Measurements from ENCODE around the gene SPAG9.

SPAG9 gene

DNA sequence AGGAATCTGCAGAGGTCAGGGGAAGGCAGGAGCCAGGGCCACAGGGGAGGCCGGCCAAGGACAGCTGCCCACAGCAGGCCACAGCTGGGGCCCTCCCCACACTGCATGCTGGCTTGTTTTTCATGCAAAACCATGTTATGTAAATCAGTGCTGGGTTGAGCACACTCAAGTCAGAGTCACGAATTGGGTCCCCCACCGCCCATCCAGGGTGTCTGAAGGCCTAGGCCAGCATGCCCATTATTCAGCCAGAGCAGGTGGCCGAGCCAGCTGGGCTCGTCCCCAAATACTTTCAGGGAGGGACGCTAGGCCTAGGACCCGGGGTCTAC lies 203.3 kb downstream of the SPAG9 start:
- TF ChIP-seq GLI4 (tag by site-specific recombination; IDR thresholded peaks at IDR 0.05): no peak
- TF ChIP-seq KLF7 (tag by site-specific recombination; IDR thresholded peaks at IDR 0.05; ENCODE audit: borderline replicate concordance): no peak
- TF ChIP-seq ZNF561 (tag by site-specific recombination; IDR thresholded peaks at IDR 0.05; ENCODE audit: borderline replicate concordance): no peak
- TF ChIP-seq ZNF311 (tag by site-specific recombination; IDR thresholded peaks at IDR 0.05; ENCODE audit: borderline replicate concordance): no peak
- no peak for TF ChIP-seq ZEB2 (tag by site-specific recombination; IDR thresholded peaks at IDR 0.05)
- TF ChIP-seq ZFP3 (tag by site-specific recombination; IDR thresholded peaks at IDR 0.05; ENCODE audit: low read depth): no peak
- TF ChIP-seq ZNF138 (tag by site-specific recombination; IDR thresholded peaks at IDR 0.05; ENCODE audit: borderline replicate concordance): no peak
- Histone ChIP-seq H3K4me1 (ENCODE audit: control insufficient read depth, insufficient read depth, low read length) (peaks cover 2% of the 10 kb centered on the region; the same call in 1 of the 2 replicates), H3K27ac (ENCODE audit: extremely low read depth, low read depth, low read length) (no peak overlapping the region), H3K36me3 (ENCODE audit: control insufficient read depth in 2 of 2, insufficient read depth in 1 of 2, low read length in 2 of 2) (no peaks in the 10 kb centered on the region), H3K4me3 (ENCODE audit: low read depth, low read length) (no peak overlapping the region), H3K9me3 (ENCODE audit: control insufficient read depth, insufficient read depth, low read depth, low read length) (no peaks in the 10 kb centered on the region)
- ChIA-PET POLR2A (no interaction called here), CTCF (no interaction called here)

DNA sequence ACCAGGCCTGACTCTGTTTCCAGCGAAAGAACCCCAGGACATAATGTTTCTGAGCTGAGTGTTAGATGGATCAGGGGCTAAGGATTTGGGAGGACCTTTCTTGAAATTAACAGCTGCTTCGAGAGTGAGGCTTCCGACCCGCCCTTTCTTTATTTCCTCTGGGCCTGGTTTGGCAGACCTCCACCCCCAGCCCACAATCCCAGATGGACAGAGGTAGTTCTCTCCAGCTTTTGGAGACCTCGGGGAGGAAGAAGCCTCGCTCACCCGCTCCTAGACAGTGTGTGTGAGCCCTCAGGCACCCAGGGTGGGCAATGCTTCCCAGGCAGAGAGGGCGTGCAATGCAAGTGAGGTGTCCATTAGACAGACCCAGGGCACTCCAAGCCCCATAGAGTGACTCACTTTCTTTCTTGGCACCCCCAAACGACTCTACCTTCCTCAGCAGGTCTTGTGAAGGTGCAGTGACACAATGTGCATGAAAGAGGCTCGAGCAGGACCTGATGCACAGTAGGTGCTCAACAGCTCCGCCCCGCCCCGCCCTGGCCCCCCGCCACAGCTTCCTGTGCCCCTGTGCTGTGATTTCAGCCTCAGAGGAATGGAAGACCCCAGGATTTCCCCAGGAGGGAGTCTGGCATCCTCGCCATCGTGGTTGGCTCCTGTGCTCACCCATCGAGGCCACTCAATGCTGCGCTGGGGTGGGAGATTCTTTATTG lies 203.8 kb downstream of the SPAG9 start:
- no peaks in the 10 kb centered on the region for H3K36me3 ChIP-seq (ENCODE audit: control insufficient read depth in 2 of 2, insufficient read depth in 1 of 2, low read length in 2 of 2)
- H3K4me3 ChIP-seq (ENCODE audit: low read depth, low read length): no peak overlapping the region
- H3K4me1 ChIP-seq (ENCODE audit: control insufficient read depth, insufficient read depth, low read length): peaks cover 2% of the 10 kb centered on the region; the same call in 1 of the 2 replicates
- TF ChIP-seq, protein P1, sequence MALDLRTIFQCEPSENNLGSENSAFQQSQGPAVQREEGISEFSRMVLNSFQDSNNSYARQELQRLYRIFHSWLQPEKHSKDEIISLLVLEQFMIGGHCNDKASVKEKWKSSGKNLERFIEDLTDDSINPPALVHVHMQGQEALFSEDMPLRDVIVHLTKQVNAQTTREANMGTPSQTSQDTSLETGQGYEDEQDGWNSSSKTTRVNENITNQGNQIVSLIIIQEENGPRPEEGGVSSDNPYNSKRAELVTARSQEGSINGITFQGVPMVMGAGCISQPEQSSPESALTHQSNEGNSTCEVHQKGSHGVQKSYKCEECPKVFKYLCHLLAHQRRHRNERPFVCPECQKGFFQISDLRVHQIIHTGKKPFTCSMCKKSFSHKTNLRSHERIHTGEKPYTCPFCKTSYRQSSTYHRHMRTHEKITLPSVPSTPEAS (tag by site-specific recombination; IDR thresholded peaks at IDR 0.05): no peak
- 0 out of 2 replicates have a peak, but pooled peaks have one; percentile 41 for TF ChIP-seq ZIC2 (tag by site-specific recombination; IDR thresholded peaks at IDR 0.05)
- ChIA-PET POLR2A (interaction anchor here (4.3 kb wide), 1 partner anchor 51 kb away, joined by 24 read pairs; the partner anchor contains the start of gene TOB1), CTCF (interaction anchor here (0.8 to 1.2 kb wide), 2 partner anchors 61 to 67 kb away, joined by 3 to 4 read pairs; no protein-coding TSS in a partner anchor)
- no peaks in the 10 kb centered on the region for H3K9me3 ChIP-seq (ENCODE audit: control insufficient read depth, insufficient read depth, low read depth, low read length)
- no peak overlapping the region for H3K27ac ChIP-seq (ENCODE audit: extremely low read depth, low read depth, low read length)

DNA sequence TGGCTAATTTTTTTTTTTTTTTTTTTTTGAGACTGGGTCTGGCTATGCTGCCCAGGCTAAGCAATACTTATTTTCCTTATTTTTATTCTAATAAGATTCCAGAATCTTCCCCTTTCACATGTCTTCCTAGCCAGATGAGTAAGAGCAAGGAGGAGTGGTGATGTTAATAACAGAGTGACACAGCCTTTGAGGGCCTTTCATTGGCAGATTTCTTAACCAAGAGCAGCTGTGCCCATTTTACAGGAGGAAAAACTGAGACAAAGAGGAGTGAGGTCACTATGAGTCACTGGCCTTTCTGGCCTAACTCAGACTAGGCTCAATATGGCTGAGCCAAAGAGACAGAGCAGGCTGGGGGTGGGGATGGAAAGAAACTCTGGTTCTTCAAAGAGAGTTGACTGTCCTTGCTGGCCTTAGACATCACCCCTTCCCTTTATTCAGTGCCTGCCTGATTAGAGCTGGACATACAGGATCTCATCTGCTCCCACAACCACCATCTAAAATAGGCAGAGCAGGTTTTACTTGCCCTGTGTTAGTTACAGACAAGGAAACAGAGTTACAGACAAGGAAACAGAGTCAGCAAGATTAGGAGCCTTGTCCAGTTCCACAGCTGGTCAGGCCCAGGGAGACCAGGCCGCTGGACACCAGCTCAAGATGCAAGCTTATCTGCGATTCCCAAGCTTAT lies 204.5 kb downstream of the SPAG9 start:
- Histone ChIP-seq H3K4me1 (ENCODE audit: control insufficient read depth, insufficient read depth, low read length) (peaks cover 2% of the 10 kb centered on the region; the same call in 1 of the 2 replicates), H3K27ac (ENCODE audit: extremely low read depth, low read depth, low read length) (no peak overlapping the region), H3K9me3 (ENCODE audit: control insufficient read depth, insufficient read depth, low read depth, low read length) (no peaks in the 10 kb centered on the region), H3K36me3 (ENCODE audit: control insufficient read depth in 2 of 2, insufficient read depth in 1 of 2, low read length in 2 of 2) (no peaks in the 10 kb centered on the region), H3K4me3 (ENCODE audit: low read depth, low read length) (no peak overlapping the region)
- TF ChIP-seq ZNF121 (tag by site-specific recombination; IDR thresholded peaks at IDR 0.05): peak; percentile 91
- TF ChIP-seq, protein P2, sequence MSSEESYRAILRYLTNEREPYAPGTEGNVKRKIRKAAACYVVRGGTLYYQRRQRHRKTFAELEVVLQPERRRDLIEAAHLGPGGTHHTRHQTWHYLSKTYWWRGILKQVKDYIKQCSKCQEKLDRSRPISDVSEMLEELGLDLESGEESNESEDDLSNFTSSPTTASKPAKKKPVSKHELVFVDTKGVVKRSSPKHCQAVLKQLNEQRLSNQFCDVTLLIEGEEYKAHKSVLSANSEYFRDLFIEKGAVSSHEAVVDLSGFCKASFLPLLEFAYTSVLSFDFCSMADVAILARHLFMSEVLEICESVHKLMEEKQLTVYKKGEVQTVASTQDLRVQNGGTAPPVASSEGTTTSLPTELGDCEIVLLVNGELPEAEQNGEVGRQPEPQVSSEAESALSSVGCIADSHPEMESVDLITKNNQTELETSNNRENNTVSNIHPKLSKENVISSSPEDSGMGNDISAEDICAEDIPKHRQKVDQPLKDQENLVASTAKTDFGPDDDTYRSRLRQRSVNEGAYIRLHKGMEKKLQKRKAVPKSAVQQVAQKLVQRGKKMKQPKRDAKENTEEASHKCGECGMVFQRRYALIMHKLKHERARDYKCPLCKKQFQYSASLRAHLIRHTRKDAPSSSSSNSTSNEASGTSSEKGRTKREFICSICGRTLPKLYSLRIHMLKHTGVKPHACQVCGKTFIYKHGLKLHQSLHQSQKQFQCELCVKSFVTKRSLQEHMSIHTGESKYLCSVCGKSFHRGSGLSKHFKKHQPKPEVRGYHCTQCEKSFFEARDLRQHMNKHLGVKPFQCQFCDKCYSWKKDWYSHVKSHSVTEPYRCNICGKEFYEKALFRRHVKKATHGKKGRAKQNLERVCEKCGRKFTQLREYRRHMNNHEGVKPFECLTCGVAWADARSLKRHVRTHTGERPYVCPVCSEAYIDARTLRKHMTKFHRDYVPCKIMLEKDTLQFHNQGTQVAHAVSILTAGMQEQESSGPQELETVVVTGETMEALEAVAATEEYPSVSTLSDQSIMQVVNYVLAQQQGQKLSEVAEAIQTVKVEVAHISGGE (tag by site-specific recombination; conservative IDR thresholded peaks at IDR 0.05; ENCODE audit: low read depth): no peak
- ChIA-PET POLR2A (interaction anchor here (4.3 kb wide), 1 partner anchor 50 kb away, joined by 24 read pairs; the partner anchor contains the start of gene TOB1), CTCF (interaction anchor here (0.5 to 1.2 kb wide), 4 partner anchors 9 to 66 kb away, joined by 3 to 4 read pairs (median 4); no protein-coding TSS in a partner anchor)
